ENCODE data around the gene DNAJB6.
A peak's percentile ranks its signal among the peaks of the same experiment; 100 is the strongest.

DNAJB6 gene

DNA sequence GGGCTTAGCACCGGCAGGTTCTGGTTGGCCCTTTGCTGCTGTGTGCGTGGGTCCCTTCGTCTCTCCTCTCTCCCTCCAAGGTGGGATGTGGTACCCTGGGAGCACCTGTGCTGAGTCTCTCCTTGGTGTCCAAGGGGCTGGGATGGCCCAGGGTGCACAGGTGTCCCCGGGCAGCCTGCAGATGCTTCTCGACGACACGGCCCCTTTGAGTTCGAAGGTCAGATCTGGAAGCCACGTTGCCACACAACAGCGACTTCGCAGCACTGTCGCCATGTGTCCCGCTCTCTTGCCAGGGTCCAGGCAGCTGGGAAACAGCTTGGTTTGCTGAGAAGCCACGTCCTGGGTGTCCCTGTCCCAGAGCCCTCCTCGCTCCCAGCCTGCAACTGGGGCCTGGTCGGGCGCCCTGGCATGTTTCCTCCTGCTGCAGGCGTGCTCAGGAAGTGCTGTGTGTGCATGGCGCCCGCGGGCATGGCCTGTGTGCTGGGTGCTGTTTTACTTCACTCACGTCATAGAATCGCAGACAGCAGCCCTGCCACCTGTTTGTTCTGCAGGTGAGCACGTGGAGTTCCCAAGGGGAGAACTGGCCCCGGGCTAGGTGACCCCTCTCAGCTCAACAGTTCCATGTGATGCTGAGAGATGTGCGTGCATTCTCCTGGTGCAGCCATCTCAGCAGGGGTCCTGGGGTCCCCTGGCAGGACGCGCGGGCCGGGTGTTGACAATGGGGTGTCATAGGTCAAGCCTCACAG, 70.9 kb downstream of the DNAJB6 start:
- DNase-seq (ENCODE audit: low read depth in 2 of 3, low spot score in 2 of 3) = no peak

DNA sequence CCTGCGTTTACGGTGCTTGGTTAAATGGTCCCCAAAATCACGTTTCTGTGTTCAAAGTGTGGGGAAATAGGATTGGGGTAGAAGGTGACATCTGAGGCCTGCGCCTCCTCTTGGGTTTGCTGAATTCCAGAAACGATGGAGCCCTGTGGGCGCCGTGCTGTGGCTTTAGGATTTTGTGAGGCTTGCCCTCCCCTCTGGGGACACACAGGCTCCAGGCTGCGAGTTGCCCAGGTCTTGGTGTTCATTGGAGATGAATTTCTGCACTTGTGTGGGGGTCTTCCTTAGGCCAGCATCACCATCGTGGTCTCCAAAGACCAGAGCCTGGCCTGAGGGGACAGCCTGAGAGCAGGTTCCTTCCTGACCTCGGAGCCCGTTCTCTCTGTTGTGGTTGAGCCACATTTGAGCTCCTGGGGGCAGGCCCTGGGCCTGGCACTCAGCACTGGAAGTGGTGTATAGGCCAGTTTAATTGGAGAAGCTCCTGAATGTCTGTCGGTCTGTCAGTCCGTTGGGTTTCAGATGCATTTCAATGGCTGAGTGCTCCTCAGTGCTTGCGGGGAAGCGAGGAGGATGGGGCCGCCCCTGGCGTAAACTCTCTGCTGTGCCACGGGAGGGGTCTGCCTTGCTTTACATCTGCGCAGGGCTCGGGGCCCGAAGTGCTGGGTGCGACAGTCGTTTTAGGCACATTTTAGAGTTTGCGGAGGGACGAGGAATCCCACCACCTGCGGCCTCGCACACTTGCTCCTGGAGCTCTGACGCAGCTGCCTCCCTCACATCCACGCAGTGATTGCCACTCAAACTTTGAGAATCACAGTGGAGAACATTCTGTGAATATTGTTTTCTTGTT, 71.7 kb downstream of the DNAJB6 start:
- no peak for DNase-seq (ENCODE audit: low read depth in 2 of 3, low spot score in 2 of 3)

GRCh38 chr7:157409149-157409752, 72.4 kb downstream of the DNAJB6 start:
- DNase-seq (ENCODE audit: low read depth in 2 of 3, low spot score in 2 of 3) = no peak

DNA sequence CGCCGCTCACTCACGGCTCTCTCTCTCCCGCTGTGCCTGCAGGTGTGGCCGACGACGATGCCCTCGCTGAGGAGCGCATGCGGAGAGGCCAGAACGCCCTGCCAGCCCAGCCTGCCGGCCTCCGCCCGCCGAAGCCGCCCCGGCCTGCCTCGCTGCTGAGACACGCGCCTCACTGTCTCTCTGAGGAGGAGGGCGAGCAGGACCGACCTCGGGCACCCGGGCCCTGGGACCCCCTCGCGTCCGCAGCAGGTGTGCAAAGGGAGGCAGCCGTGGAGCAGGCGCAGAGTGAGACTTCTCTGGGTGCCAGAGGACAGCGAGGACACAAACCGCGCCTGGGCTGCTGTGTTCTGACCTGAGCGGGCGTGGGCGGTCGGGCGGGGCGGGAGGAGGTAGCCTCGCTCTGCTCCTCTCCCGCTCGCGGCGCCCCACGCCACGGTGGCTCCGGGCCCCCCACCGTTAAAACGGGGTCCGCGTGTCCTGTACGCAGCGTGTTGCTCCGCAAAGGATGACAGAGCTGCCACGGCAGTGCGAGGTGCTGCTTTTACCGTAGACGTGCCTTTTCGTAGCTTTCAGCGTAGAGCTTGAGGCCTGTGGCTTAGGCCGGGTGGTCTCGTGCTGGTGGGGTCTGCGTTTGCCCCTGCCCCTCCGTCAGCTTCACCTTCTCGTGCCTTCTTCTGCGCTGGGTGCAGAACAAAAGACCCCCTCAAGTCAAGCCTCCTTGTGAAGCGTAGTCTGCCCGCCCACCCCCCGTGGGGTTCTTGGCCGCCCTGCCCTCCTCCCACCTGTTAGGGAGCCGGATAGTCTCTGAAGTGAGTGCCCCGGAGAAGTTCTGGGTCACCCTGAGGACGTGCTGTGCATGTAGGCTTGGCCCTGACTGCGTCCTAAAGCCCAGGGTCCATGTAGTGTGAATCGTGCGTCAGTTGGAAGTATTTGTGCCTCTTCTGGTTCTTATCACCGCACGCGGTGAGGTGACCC, 73.2 kb downstream of the DNAJB6 start:
- DNase-seq (ENCODE audit: low read depth in 2 of 3, low spot score in 2 of 3) = no peak

GRCh38 chr7:157410831-157411556, 74.2 kb downstream of the DNAJB6 start:
- DNase-seq (ENCODE audit: low read depth in 2 of 3, low spot score in 2 of 3) = no peak

DNA sequence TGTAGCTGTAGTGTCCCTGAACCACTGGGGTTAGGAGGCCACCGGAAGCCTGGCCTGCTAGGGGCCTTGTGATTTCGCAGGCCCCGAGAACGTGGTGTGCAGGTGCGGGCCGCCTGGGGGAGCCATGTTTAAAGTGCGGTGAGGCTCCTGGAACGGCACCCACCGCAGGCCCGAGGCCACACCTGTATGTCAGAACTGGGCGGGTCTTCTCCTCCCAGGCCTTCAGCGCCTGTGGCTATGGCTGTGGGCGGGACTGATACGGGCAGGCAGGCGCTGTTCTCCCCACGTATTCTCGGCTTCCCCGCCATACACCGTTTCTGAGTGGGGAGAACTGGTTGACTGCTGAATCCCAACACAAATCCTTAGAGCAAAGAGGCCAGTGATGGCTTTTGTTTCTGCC, 74.8 kb downstream of the DNAJB6 start:
- DNase-seq (ENCODE audit: low read depth in 2 of 3, low spot score in 2 of 3) = peak in 1 of 3 experiments; percentile 24

- peak in 2 of 3 experiments; percentile 24 to 51 for DNase-seq (ENCODE audit: low read depth in 2 of 3, low spot score in 2 of 3)
Measured at GRCh38 chr7:157412021-157412443, 75.2 kb downstream of the DNAJB6 start.

GRCh38 chr7:157412491-157413180, 75.8 kb downstream of the DNAJB6 start:
- no peak for DNase-seq (ENCODE audit: low read depth in 2 of 3, low spot score in 2 of 3)

GRCh38 chr7:157413881-157414701, 77.3 kb downstream of the DNAJB6 start:
- DNase-seq (ENCODE audit: low read depth in 2 of 3, low spot score in 2 of 3) = no peak

DNA sequence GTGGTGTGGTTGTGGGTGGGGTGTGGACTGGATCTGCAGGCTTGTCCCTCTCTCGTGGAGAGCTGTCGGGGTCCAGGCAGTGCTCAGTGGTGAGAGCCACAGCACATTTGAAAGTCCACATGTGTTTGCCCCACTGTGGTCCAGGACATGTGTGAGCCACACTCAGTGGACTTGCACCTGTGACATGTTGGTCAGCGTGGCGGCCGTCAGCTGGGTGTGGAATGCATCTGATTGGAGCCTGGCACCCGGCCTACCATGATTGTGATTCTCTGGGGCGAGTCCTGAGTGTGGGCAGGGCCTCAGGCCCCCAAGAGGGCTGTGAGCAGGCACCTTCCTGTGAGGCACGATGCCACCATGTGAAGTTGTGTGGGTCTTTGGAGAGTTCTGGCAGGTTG, 77.9 kb downstream of the DNAJB6 start:
- DNase-seq (ENCODE audit: low read depth in 2 of 3, low spot score in 2 of 3) = no peak

- no peak for DNase-seq (ENCODE audit: low read depth in 2 of 3, low spot score in 2 of 3)
Measured at GRCh38 chr7:157415486-157415885, 78.7 kb downstream of the DNAJB6 start.

DNA sequence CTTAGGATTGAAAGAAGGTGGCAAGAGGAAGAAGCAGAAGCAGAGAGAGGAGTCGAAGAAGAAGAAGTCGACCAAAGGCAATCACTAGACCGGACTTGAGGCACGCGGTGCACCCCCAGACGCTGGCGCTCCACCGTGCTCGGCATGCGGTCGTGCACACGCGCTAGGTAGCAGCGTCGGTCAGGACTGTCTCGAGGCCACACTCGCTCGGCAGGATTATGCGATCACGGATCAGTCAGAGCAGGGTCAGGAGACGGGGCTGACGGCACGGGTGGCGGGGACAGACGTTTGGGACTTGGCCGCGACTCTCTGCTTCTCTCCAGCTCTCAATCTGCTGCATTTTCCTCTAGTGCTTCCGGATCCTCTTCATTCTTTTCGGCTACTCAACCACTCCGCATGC, 79.2 kb downstream of the DNAJB6 start:
- DNase-seq (ENCODE audit: low read depth in 2 of 3, low spot score in 2 of 3) = no peak

DNA sequence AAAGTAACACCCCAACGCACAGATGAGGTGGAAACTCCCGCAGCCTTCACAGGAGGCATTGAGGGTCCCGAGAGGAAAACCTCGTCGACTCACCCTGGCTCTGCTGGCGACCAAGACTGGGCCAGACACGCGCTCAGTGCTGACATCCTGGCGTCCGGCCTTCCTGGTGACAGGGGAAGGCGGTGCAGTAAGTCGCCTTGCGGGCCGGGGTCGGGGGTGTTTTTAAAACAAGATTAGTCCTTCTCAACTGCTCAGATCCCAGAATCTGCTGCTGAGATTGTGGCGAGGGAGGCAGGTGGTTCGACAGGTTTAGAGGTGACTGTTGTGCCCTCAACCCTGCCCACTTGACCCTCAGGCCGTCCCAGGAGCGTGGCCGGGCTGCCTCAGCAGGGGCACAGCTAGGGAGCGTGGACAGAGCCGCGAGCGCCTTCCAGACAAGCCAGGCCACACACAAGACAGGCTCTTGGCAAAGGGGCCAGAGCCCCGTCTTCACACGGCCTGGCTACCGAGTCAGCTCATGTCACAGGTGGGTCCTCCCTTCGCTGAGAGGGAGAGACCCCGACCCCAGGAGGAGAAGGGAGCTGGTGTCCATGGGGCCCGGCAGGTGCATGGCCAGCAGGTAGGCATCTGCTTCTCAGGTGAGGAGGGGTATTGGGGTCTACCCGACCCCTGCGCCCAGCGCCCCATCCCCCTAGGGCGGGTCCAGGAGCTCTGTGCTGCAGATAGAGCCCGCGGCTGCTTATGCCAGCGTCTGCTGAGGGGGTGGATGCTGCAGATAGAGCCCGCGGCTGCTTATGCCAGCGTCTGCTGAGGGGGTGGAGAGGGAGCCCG, 81.6 kb downstream of the DNAJB6 start:
- DNase-seq (ENCODE audit: low read depth in 2 of 3, low spot score in 2 of 3) = no peak

DNA sequence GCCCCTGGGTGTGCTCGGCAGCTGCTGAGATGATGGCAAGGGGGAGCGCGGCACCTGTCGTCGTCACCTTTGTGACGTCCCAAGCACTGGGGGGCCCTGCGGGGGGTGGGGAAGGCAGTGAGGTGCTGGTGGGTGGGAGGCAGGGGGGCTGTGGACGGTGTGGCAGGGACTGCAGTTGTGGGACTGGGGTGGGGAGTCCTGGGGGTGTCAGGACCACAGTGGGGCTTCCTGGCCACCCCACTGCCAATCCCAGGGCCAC, 82.2 kb downstream of the DNAJB6 start:
- DNase-seq (ENCODE audit: low read depth in 2 of 3, low spot score in 2 of 3) = no peak

GRCh38 chr7:157422279-157422678, 85.5 kb downstream of the DNAJB6 start:
- DNase-seq (ENCODE audit: low read depth in 2 of 3, low spot score in 2 of 3) = no peak

DNA sequence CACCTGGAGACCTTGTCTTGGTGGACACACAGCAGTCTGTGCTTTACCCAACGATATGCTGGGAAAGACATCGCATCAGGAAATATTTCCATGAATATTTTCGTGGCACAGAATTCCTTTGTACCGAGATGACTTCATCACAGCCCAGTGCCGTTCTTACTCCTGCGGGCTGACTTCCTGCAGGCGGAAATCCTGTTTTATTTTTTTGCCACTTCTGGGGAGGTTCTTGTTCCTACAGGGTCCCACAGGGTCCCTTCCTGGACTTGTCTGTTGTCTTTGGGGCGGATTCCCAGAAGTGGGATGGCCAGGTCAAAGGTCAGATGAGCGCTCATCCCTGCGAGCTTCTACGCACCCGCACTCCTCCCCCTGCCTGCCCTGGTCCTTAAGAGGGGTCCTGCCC, 86.5 kb downstream of the DNAJB6 start:
- no peak for DNase-seq (ENCODE audit: low read depth in 2 of 3, low spot score in 2 of 3)

DNA sequence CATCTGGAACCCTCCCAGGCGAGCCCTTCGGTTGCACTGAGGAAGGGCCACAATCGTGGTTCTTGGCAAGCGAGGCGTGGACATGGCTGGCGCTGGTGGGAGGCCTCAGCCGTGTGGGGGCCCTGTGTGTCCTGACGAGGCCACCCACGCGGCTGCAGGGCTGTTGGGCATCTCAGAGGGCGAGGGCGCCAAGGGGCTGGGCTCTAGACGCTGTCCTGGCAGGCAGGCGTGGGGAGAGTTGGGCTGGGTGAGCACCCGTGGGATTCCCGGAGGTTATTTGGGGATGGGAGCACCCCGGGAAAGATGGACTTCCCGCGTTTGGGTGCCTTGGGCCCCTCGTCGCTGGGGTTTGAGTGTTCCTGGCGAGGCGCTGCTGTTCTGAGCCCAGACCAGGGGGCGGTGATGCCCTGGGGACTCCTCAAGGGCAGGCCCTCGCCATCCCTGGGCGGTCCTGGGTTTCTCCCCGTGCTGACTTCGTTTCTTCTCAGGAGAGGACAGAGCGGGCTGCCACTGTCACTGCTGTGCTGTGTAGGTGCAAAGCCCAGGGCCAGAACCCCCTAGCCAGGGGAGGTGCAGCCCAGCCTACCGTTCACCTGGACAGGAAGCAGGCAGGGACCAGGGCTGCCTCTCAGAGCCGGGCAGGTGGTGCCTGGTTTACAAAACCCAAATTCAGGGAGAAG, 87.2 kb downstream of the DNAJB6 start:
- no peak for DNase-seq (ENCODE audit: low read depth in 2 of 3, low spot score in 2 of 3)
